ENCODE results near the gene TMEM156. TPM values are rescaled to one million over a fixed set of nuclear protein-coding genes. Genes with fewer than 3 reads are reported as not detected.
A peak's percentile ranks its signal among the peaks of the same experiment; 100 is the strongest.

The TMEM156 gene
- total RNA-seq, 2 experiments from 2014 or later = 18.4 TPM

GRCh38 chr4:39029752-39030694 lies 2.2 kb downstream of the TMEM156 start:
- H3K27ac Mint-ChIP-seq = peak overlapping the region; percentile 99
- H3K4me3 ChIP-seq (ENCODE audit: low read length) = peak overlapping the region; percentile 62
- DNase-seq (peak in 4 of 14 experiments; percentile 27 to 59 (median 52)), ATAC-seq (ENCODE audit: poor library complexity) (no peak)
- ChIA-PET CTCF (interaction anchor here (0.7 to 1.8 kb wide), 10 partner anchors 14 to 224 kb away, joined by 3 to 5 read pairs (median 4); partner anchors contain the start of gene WDR19), POLR2A (interaction anchor here (0.9 to 7.4 kb wide), 7 partner anchors 11 to 152 kb away, joined by 3 to 58 read pairs (median 4); no protein-coding TSS in a partner anchor)
- no peak for TF ChIP-seq CTCF (IDR thresholded peaks at IDR 0.05)
- peak overlapping the region; percentile 84 for H3K4me3 Mint-ChIP-seq
- H3K9me3 ChIP-seq (ENCODE audit: control insufficient read depth in 1 of 2, insufficient read depth in 1 of 2, low read length in 2 of 2) = no peaks in the 10 kb centered on the region
- H3K27me3 ChIP-seq (ENCODE audit: control insufficient read depth in 1 of 2, insufficient read depth in 2 of 2, low read length in 2 of 2) = no peaks in the 10 kb centered on the region
- H3K36me3 Mint-ChIP-seq (ENCODE audit: low read depth) = peaks cover 13% of the 10 kb centered on the region
- H3K4me1 Mint-ChIP-seq (ENCODE audit: low read depth) = peaks cover 56% of the 10 kb centered on the region
- H3K27me3 Mint-ChIP-seq = no peaks in the 10 kb centered on the region
- H3K36me3 ChIP-seq (ENCODE audit: insufficient read depth, low read length) = no peaks in the 10 kb centered on the region
- intact Hi-C loops (cut with DNase I, micrococcal nuclease) = loop anchor here in 1 of 2 experiments (5.0 kb wide), 1 partner anchor 43 kb away; no protein-coding TSS in a partner anchor
- peaks cover 25% of the 10 kb centered on the region for H3K4me1 ChIP-seq (ENCODE audit: insufficient read depth, low read length)
- H3K9me3 Mint-ChIP-seq = no peaks in the 10 kb centered on the region
- H3K27ac ChIP-seq (ENCODE audit: low read depth in 1 of 2, low read length in 2 of 2) = peak overlapping the region; percentile 31 to 47

GRCh38 chr4:39026096-39026495 lies 6.1 kb downstream of the TMEM156 start:
- peaks cover 13% of the 10 kb centered on the region for H3K4me1 ChIP-seq (ENCODE audit: insufficient read depth, low read length)
- no peaks in the 10 kb centered on the region for H3K36me3 ChIP-seq (ENCODE audit: insufficient read depth, low read length)
- Mint-ChIP-seq H3K9me3 (peaks cover 2% of the 10 kb centered on the region), H3K27ac (peak overlapping the region; percentile 36), H3K27me3 (no peaks in the 10 kb centered on the region), H3K36me3 (ENCODE audit: low read depth) (peaks cover 26% of the 10 kb centered on the region), H3K4me3 (no peak overlapping the region), H3K4me1 (ENCODE audit: low read depth) (peaks cover 34% of the 10 kb centered on the region)
- ChIA-PET POLR2A (no interaction called here), CTCF (interaction anchor here (0.5 to 1.5 kb wide), 2 partner anchors 109 to 707 kb away, joined by 3 read pairs; no protein-coding TSS in a partner anchor)
- intact Hi-C loops (cut with DNase I, micrococcal nuclease) = no loop called here
- H3K27ac ChIP-seq (ENCODE audit: low read depth in 1 of 2, low read length in 2 of 2) = no peak overlapping the region
- TF ChIP-seq CTCF (IDR thresholded peaks at IDR 0.05) = no peak
- ATAC-seq (ENCODE audit: poor library complexity) = no peak
- H3K4me3 ChIP-seq (ENCODE audit: low read length) = no peak overlapping the region
- H3K27me3 ChIP-seq (ENCODE audit: control insufficient read depth in 1 of 2, insufficient read depth in 2 of 2, low read length in 2 of 2) = no peaks in the 10 kb centered on the region
- no peaks in the 10 kb centered on the region for H3K9me3 ChIP-seq (ENCODE audit: control insufficient read depth in 1 of 2, insufficient read depth in 1 of 2, low read length in 2 of 2)
- no peak for DNase-seq

GRCh38 chr4:39025552-39026085 lies 6.6 kb downstream of the TMEM156 start:
- no peak overlapping the region for H3K27ac ChIP-seq (ENCODE audit: low read depth in 1 of 2, low read length in 2 of 2)
- no peaks in the 10 kb centered on the region for H3K36me3 ChIP-seq (ENCODE audit: insufficient read depth, low read length)
- no peaks in the 10 kb centered on the region for H3K27me3 ChIP-seq (ENCODE audit: control insufficient read depth in 1 of 2, insufficient read depth in 2 of 2, low read length in 2 of 2)
- ATAC-seq (ENCODE audit: poor library complexity) = no peak
- intact Hi-C loops (cut with DNase I, micrococcal nuclease) = no loop called here
- H3K4me1 ChIP-seq (ENCODE audit: insufficient read depth, low read length) = peaks cover 13% of the 10 kb centered on the region
- H3K9me3 Mint-ChIP-seq = peaks cover 2% of the 10 kb centered on the region
- ChIA-PET POLR2A (no interaction called here), CTCF (interaction anchor here (0.5 to 1.5 kb wide), 2 partner anchors 109 to 708 kb away, joined by 3 read pairs; no protein-coding TSS in a partner anchor)
- no peak overlapping the region for H3K4me3 Mint-ChIP-seq
- H3K4me3 ChIP-seq (ENCODE audit: low read length) = no peak overlapping the region
- peaks cover 34% of the 10 kb centered on the region for H3K4me1 Mint-ChIP-seq (ENCODE audit: low read depth)
- no peak for TF ChIP-seq CTCF (IDR thresholded peaks at IDR 0.05)
- H3K9me3 ChIP-seq (ENCODE audit: control insufficient read depth in 1 of 2, insufficient read depth in 1 of 2, low read length in 2 of 2) = no peaks in the 10 kb centered on the region
- no peaks in the 10 kb centered on the region for H3K27me3 Mint-ChIP-seq
- DNase-seq = no peak
- peaks cover 26% of the 10 kb centered on the region for H3K36me3 Mint-ChIP-seq (ENCODE audit: low read depth)
- H3K27ac Mint-ChIP-seq = peak overlapping the region; percentile 36
